22Rv1 (cell line): ENCODE measurements around the gene SCUBE1.

ENCODE experiments used
- ZFX ChIP-seq: fragments of 450-650 bp; IDR thresholded peaks from 2 replicates; pipeline ENCODE4 v1.6.1; 2017; ENCODE audit warnings: antibody characterized with exemption, borderline replicate concordance
- TF ChIP-seq, protein P1 (sequence below): fragments of 450-650 bp; IDR thresholded peaks from 2 replicates; pipeline ENCODE4 v1.5.1; 2017; ENCODE audit warnings: mild to moderate bottlenecking

DNA sequence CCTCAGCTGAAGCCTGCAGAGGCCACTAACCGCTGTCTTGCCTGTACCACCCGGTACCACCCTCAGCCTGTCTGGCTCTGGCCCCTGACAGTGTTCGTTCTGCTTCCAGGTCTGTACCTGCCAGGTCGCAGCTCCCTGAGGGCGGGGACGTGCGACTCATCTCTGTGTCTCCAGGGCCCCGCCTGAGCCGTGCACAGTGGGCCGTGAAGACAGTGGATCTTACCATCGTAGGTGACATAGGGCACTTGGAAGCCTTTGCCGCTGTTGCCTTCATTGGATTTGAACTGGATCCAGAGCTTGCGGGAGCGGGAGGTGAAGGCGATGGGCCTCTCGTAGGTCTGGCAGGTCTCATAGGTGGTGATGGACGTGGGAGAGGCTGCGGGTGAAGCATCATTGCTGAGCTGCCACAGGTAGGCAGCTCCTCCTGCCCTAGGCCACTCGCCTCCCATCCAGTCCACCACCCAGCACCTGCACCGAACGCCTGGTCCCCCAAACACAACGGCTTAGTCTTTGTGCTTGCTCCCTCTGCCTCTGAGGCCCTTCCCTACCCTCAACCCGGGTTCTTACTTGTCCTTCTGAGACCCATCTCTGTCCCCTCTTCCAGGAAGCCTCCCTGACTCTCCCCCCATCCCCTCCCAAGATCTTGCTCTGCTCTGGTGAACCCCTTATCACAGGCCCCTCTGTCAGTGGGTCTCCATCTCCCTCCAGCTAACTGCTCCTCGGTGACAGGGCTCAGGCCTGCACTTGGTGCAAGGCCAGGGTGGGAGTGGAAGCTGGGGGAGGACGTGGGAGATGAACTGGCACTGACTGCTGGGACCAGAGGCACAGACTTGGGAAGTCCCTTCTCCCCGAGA, 135.1 kb downstream of the SCUBE1 start:
- TF ChIP-seq, protein P1, sequence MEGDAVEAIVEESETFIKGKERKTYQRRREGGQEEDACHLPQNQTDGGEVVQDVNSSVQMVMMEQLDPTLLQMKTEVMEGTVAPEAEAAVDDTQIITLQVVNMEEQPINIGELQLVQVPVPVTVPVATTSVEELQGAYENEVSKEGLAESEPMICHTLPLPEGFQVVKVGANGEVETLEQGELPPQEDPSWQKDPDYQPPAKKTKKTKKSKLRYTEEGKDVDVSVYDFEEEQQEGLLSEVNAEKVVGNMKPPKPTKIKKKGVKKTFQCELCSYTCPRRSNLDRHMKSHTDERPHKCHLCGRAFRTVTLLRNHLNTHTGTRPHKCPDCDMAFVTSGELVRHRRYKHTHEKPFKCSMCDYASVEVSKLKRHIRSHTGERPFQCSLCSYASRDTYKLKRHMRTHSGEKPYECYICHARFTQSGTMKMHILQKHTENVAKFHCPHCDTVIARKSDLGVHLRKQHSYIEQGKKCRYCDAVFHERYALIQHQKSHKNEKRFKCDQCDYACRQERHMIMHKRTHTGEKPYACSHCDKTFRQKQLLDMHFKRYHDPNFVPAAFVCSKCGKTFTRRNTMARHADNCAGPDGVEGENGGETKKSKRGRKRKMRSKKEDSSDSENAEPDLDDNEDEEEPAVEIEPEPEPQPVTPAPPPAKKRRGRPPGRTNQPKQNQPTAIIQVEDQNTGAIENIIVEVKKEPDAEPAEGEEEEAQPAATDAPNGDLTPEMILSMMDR: no peak
- TF ChIP-seq ZFX: no peak
